Esophagus (tissue), 2 donors: ENCODE measurements around the gene SIGLECL1. TPM values are rescaled to one million over a fixed set of nuclear protein-coding genes. Genes with fewer than 3 reads are reported as not detected.

Experiments
- H3K27ac ChIP-seq, 2 donors: one replicate each; pipeline ENCODE4 v1.5.1; 2013; ENCODE audit warnings: low read depth in 2 of 2, mild to moderate bottlenecking in 2 of 2, inconsistent platforms in 1 of 2, low read length in 1 of 2, moderate library complexity in 1 of 2
- H3K27me3 ChIP-seq, 2 donors: one replicate each; pipeline ENCODE4 v1.6.1; 2013; ENCODE audit warnings: low read length in 2 of 2, control low read depth in 1 of 2, mild to moderate bottlenecking in 1 of 2; ENCODE audit not compliant: insufficient read depth in 2 of 2, control insufficient read depth in 1 of 2
- H3K36me3 ChIP-seq, 2 donors: one replicate each; pipeline ENCODE4 v1.6.1; 2013; ENCODE audit warnings: low read length in 1 of 2; ENCODE audit not compliant: control insufficient read depth in 2 of 2, insufficient read depth in 2 of 2
- H3K4me1 ChIP-seq, 2 donors: one replicate each; pipeline ENCODE4 v1.6.1; 2013; ENCODE audit warnings: low read length in 1 of 2; ENCODE audit not compliant: control insufficient read depth in 2 of 2, insufficient read depth in 2 of 2
- H3K4me3 ChIP-seq, 2 donors: one replicate each; pipeline ENCODE4 v1.5.1; 2013; ENCODE audit warnings: low read length in 2 of 2, mild to moderate bottlenecking in 2 of 2, low read depth in 1 of 2, moderate library complexity in 1 of 2
- H3K9me3 ChIP-seq, 2 donors: one replicate each; pipeline ENCODE4 v1.6.1; 2013; ENCODE audit warnings: mild to moderate bottlenecking in 2 of 2, low read depth in 1 of 2, low read length in 1 of 2, moderate library complexity in 1 of 2; ENCODE audit not compliant: control insufficient read depth in 2 of 2, insufficient read depth in 1 of 2
- WGBS, 2 donors: extraction: QIAGEN DNeasy Blood & Tissue Kit; methylation state at CpG; one replicate each; pipeline ENCODE4 v1.1.7; 2013; 5-methylcytosine and 5-hydroxymethylcytosine counted together
- polyA plus RNA-seq, 2 donors: library from polyadenylated mRNA; stranded (reverse); fragments of 200-250 nt; gene quantifications; one replicate each; pipeline ENCODE4 v1.2.3, GENCODE V29; 2013
- donor health status: healthy with polysubstance abuse.
- donor health status: Bipolar disorder and iron deficiency.

The SIGLECL1 gene
- polyA plus RNA-seq, 2 donors = not detected

- no peak within 1 kb of the TSS for H3K27ac ChIP-seq
- H3K4me3 ChIP-seq = no peak within 1 kb of the TSS
- H3K36me3 ChIP-seq = no peaks in the 10 kb centered on the region
- no peaks in the 10 kb centered on the region for H3K4me1 ChIP-seq
- H3K9me3 ChIP-seq = no peaks in the 10 kb centered on the region
- WGBS, 2 donors = 6% methylated on average over 15 to 60 of the region's 76 CpGs
- no peaks in the 10 kb centered on the region for H3K27me3 ChIP-seq
Observed at GRCh38 chr19:51311351-51312257, 60.7 kb downstream of the SIGLECL1 start, which contains the start of gene IGLON5. IGLON5 (plus strand) TSS chr19:51311644; CDS start chr19:51311848, 204 bp downstream.

- H3K36me3 ChIP-seq = no peaks in the 10 kb centered on the region
- 66 to 67% methylated on average over 8 of the region's 8 CpGs for WGBS, 2 donors
- H3K27ac ChIP-seq = no peak overlapping the region
- H3K4me3 ChIP-seq = no peak overlapping the region
- peaks cover 0 to under 1% of the 10 kb centered on the region in 2 donors for H3K9me3 ChIP-seq
- H3K27me3 ChIP-seq = no peaks in the 10 kb centered on the region
- H3K4me1 ChIP-seq = no peaks in the 10 kb centered on the region
Observed at GRCh38 chr19:51316688-51317087, 65.8 kb downstream of the SIGLECL1 start.

GRCh38 chr19:51317376-51317775 lies 66.5 kb downstream of the SIGLECL1 start:
- peaks cover 0 to 2% of the 10 kb centered on the region in 2 donors for H3K9me3 ChIP-seq

GRCh38 chr19:51317968-51318367 lies 67.1 kb downstream of the SIGLECL1 start:
- 64 to 67% methylated on average over 1 of the region's 1 CpG for WGBS, 2 donors
- H3K27me3 ChIP-seq = no peaks in the 10 kb centered on the region
- H3K4me3 ChIP-seq = no peak overlapping the region

More at GRCh38 chr19:51317376-51317775, 66.5 kb downstream of the SIGLECL1 start:
- WGBS, 2 donors = 78 to 81% methylated on average over 3 of the region's 3 CpGs
- no peak overlapping the region for H3K27ac ChIP-seq
- no peak overlapping the region for H3K4me3 ChIP-seq
- no peaks in the 10 kb centered on the region for H3K36me3 ChIP-seq
- H3K4me1 ChIP-seq = no peaks in the 10 kb centered on the region
- no peaks in the 10 kb centered on the region for H3K27me3 ChIP-seq

More at GRCh38 chr19:51317968-51318367, 67.1 kb downstream of the SIGLECL1 start:
- Histone ChIP-seq H3K4me1 (no peaks in the 10 kb centered on the region), H3K36me3 (no peaks in the 10 kb centered on the region), H3K9me3 (peaks cover 0 to 2% of the 10 kb centered on the region in 2 donors), H3K27ac (no peak overlapping the region)

Other genes starting within 250 kb of the SIGLECL1 start
- 100 to 1,000 TPM; 226 to 261 TPM for gene KLK8, start 249.5 kb upstream of the SIGLECL1 start, polyA plus RNA-seq
- gene KLK10, start 231.4 kb upstream of the SIGLECL1 start, polyA plus RNA-seq = 100 to 1,000 TPM; 223 to 304 TPM
- gene KLK11, start 224.5 kb upstream of the SIGLECL1 start, polyA plus RNA-seq = 100 to 1,000 TPM; 168 to 345 TPM
- gene KLK12, start 216.1 kb upstream of the SIGLECL1 start, polyA plus RNA-seq = 100 to 1,000 TPM in 1 of 2 donors, 10 to 100 TPM in 1; 12.4 to 427 TPM
- 1,000 to 10,000 TPM in 1 of 2 donors, 100 to 1,000 TPM in 1; 406 to 1,038 TPM for gene KLK13, start 186.0 kb upstream of the SIGLECL1 start, polyA plus RNA-seq
- gene KLK14, start 168.2 kb upstream of the SIGLECL1 start, polyA plus RNA-seq = under 1 TPM; 0.09 to 0.31 TPM
- 1 to 10 TPM; 3.3 TPM for gene CTU1, start 142.7 kb upstream of the SIGLECL1 start, polyA plus RNA-seq
- under 1 TPM; 0.26 to 0.28 TPM for gene SIGLEC9, start 126.2 kb upstream of the SIGLECL1 start, polyA plus RNA-seq
- gene SIGLEC7, start 108.8 kb upstream of the SIGLECL1 start, polyA plus RNA-seq = under 1 TPM; 0.12 to 0.18 TPM
- under 1 TPM; 0.66 to 0.69 TPM for gene CD33, start 26.0 kb upstream of the SIGLECL1 start, polyA plus RNA-seq
- under 1 TPM; 0.15 to 0.22 TPM for gene IGLON5, start 60.6 kb downstream of the SIGLECL1 start, polyA plus RNA-seq
- gene VSIG10L, start 91.1 kb downstream of the SIGLECL1 start, polyA plus RNA-seq = 100 to 1,000 TPM; 122 to 227 TPM
- gene ETFB, start 115.3 kb downstream of the SIGLECL1 start, polyA plus RNA-seq = 100 to 1,000 TPM; 127 to 181 TPM
- under 1 TPM; 0.37 to 0.39 TPM for gene CLDND2, start 117.9 kb downstream of the SIGLECL1 start, polyA plus RNA-seq
- 1 to 10 TPM; 1.0 to 3.2 TPM for gene NKG7, start 121.6 kb downstream of the SIGLECL1 start, polyA plus RNA-seq
- not detected for gene LIM2, start 136.9 kb downstream of the SIGLECL1 start, polyA plus RNA-seq
- gene C19orf84, start 139.5 kb downstream of the SIGLECL1 start, polyA plus RNA-seq = not detected
- gene SIGLEC10, start 166.6 kb downstream of the SIGLECL1 start, polyA plus RNA-seq = under 1 TPM; 0.65 to 0.79 TPM
- gene SIGLEC8, start 207.4 kb downstream of the SIGLECL1 start, polyA plus RNA-seq = under 1 TPM; 0.04 to 0.16 TPM
- not detected for gene CEACAM18, start 227.5 kb downstream of the SIGLECL1 start, polyA plus RNA-seq